ENCODE results near the gene ENG.

GRCh38 chr9:127788337-127789011, 66.0 kb downstream of the ENG start:
- TF ChIP-seq CTCF (conservative IDR thresholded peaks at IDR 0.05; ENCODE audit: low read depth, low read length) (no peak), EZH2 (IDR thresholded peaks at IDR 0.05; ENCODE audit: borderline replicate concordance, low read depth, low read length, poor library complexity, severe bottlenecking) (no peak)

Measured in A673 (cell line).